DOHH2 (cell line): ENCODE results near the gene RAB6B.

ENCODE experiments used
- EZH2phosphoT487 ChIP-seq: fragments of 200-600 bp; sonication (generic); IDR thresholded peaks from 2 replicates; pipeline ENCODE4 v1.6.1; 2017; ENCODE audit warnings: borderline replicate concordance, mild to moderate bottlenecking, antibody characterized with exemption, low read length, moderate library complexity, mixed read lengths
- TF ChIP-seq, protein P1 (sequence below): fragments of 200-600 bp; sonication (generic); IDR thresholded peaks from one replicate; pipeline ENCODE4 v1.5.1; 2014; ENCODE audit warnings: antibody characterized with exemption, mild to moderate bottlenecking, low read depth, low read length; ENCODE audit not compliant: poor library complexity, severe bottlenecking

DNA sequence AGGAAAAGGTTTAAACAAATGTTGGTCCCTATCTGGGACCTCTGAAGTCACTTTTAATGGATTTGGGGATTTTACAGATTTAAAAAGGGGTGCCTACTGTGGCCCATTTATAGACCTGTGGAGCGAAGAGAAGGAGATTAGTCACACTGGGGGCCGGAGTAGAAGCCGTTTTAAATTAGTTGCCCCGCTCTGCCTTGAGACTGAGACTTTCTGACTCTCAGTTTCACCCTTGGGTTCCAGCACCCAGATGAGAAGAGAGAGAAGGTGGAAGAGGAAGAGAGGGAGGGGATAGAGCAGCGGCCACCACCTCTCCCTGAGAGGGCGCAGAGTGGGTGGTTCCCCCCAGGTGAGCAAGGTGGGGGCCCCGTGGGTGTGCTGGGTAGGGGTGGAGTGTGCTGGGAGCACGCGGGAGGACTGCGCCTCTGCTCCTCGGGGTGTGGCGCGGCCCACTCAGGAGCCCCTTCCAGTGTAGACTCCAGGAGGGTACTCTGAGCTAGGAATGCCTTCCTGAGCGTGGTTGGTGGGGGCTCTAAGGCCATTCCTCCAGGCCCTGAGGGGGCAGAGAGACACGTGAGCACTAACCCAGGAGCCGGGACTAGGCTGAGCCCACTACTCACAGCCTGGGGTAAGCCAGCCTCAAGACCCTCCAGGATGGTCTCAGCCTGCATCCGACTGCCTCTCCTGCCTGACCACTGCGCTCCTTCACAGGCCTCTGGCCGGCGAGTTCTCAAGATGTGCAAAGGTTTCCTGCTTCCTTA is 32.6 kb upstream of the RAB6B start:
- TF ChIP-seq, protein P1, sequence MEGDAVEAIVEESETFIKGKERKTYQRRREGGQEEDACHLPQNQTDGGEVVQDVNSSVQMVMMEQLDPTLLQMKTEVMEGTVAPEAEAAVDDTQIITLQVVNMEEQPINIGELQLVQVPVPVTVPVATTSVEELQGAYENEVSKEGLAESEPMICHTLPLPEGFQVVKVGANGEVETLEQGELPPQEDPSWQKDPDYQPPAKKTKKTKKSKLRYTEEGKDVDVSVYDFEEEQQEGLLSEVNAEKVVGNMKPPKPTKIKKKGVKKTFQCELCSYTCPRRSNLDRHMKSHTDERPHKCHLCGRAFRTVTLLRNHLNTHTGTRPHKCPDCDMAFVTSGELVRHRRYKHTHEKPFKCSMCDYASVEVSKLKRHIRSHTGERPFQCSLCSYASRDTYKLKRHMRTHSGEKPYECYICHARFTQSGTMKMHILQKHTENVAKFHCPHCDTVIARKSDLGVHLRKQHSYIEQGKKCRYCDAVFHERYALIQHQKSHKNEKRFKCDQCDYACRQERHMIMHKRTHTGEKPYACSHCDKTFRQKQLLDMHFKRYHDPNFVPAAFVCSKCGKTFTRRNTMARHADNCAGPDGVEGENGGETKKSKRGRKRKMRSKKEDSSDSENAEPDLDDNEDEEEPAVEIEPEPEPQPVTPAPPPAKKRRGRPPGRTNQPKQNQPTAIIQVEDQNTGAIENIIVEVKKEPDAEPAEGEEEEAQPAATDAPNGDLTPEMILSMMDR, result no peak
- no peak for TF ChIP-seq EZH2phosphoT487
